ENCODE data around the gene ACOX2. TPM values are rescaled to one million over a fixed set of nuclear protein-coding genes. Genes with fewer than 3 reads are reported as not detected.

The ACOX2 gene
- total RNA-seq, 1 experiment from 2014 or later = 3.2 TPM

GRCh38 chr3:58576716-58577115 lies 39.7 kb upstream of the ACOX2 start:
- ChIA-PET CTCF (no interaction called here), POLR2A (no interaction called here)
- no TSS peak for BruUV-seq (replicated peaks)
- in situ Hi-C loops (cut with HindIII; ENCODE audit: low pct_unique_long_range_greater_than_20kb, low sequenced_read_pairs) = no loop called here
- Histone ChIP-seq H3K27ac (ENCODE audit: low read length) (no peak overlapping the region), H3K36me3 (ENCODE audit: control insufficient read depth, insufficient read depth, low read length) (no peaks in the 10 kb centered on the region), H3K27me3 (ENCODE audit: control insufficient read depth, insufficient read depth, low read length) (no peaks in the 10 kb centered on the region), H3K9me3 (ENCODE audit: control insufficient read depth, insufficient read depth, low read depth, low read length) (no peaks in the 10 kb centered on the region), H3K4me1 (ENCODE audit: control insufficient read depth, insufficient read depth, low read length) (no peaks in the 10 kb centered on the region; the same call in 1 of the 2 replicates), H3K4me3 (ENCODE audit: low read depth in 2 of 2, low read length in 2 of 2) (no peak overlapping the region)
- ATAC-seq (no peak), DNase-seq (ENCODE audit: low read depth, low spot score) (no peak)
- intact Hi-C loops (cut with micrococcal nuclease; ENCODE audit: unreplicated experiment) = no loop called here
- TF ChIP-seq TCF7L2 (IDR thresholded peaks at IDR 0.05; ENCODE audit: low read depth, low read length) (no peak), REST (IDR thresholded peaks at IDR 0.05; ENCODE audit: insufficient read depth in 1 of 2, low read depth in 2 of 2, low read length in 1 of 2) (no peak), POLR2AphosphoS5 (IDR thresholded peaks at IDR 0.05; ENCODE audit: low read depth, low read length) (no peak), SIN3A (IDR thresholded peaks at IDR 0.05; ENCODE audit: borderline replicate concordance, insufficient read depth, low read depth, low read length) (no peak)
- TF ChIP-seq, protein P1, sequence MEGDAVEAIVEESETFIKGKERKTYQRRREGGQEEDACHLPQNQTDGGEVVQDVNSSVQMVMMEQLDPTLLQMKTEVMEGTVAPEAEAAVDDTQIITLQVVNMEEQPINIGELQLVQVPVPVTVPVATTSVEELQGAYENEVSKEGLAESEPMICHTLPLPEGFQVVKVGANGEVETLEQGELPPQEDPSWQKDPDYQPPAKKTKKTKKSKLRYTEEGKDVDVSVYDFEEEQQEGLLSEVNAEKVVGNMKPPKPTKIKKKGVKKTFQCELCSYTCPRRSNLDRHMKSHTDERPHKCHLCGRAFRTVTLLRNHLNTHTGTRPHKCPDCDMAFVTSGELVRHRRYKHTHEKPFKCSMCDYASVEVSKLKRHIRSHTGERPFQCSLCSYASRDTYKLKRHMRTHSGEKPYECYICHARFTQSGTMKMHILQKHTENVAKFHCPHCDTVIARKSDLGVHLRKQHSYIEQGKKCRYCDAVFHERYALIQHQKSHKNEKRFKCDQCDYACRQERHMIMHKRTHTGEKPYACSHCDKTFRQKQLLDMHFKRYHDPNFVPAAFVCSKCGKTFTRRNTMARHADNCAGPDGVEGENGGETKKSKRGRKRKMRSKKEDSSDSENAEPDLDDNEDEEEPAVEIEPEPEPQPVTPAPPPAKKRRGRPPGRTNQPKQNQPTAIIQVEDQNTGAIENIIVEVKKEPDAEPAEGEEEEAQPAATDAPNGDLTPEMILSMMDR (IDR thresholded peaks at IDR 0.05) = no peak

- no TSS peak for BruUV-seq (replicated peaks)
- no peak overlapping the region for H3K27ac ChIP-seq (ENCODE audit: low read length)
- H3K27me3 ChIP-seq (ENCODE audit: control insufficient read depth, insufficient read depth, low read length) = no peaks in the 10 kb centered on the region
- no peaks in the 10 kb centered on the region; the same call in 1 of the 2 replicates for H3K4me1 ChIP-seq (ENCODE audit: control insufficient read depth, insufficient read depth, low read length)
- H3K36me3 ChIP-seq (ENCODE audit: control insufficient read depth, insufficient read depth, low read length) = no peaks in the 10 kb centered on the region
- ChIA-PET CTCF (no interaction called here), POLR2A (no interaction called here)
- intact Hi-C loops (cut with micrococcal nuclease; ENCODE audit: unreplicated experiment) = no loop called here
- TF ChIP-seq, protein P1 (IDR thresholded peaks at IDR 0.05) = no peak
- no peak for TF ChIP-seq SIN3A (IDR thresholded peaks at IDR 0.05; ENCODE audit: borderline replicate concordance, insufficient read depth, low read depth, low read length)
- TF ChIP-seq TCF7L2 (IDR thresholded peaks at IDR 0.05; ENCODE audit: low read depth, low read length) = no peak
- TF ChIP-seq REST (IDR thresholded peaks at IDR 0.05; ENCODE audit: insufficient read depth in 1 of 2, low read depth in 2 of 2, low read length in 1 of 2) = no peak
- no peak for TF ChIP-seq POLR2AphosphoS5 (IDR thresholded peaks at IDR 0.05; ENCODE audit: low read depth, low read length)
- DNase-seq (ENCODE audit: low read depth, low spot score) (no peak), ATAC-seq (no peak)
- no peaks in the 10 kb centered on the region for H3K9me3 ChIP-seq (ENCODE audit: control insufficient read depth, insufficient read depth, low read depth, low read length)
- in situ Hi-C loops (cut with HindIII; ENCODE audit: low pct_unique_long_range_greater_than_20kb, low sequenced_read_pairs) = no loop called here
- no peak overlapping the region for H3K4me3 ChIP-seq (ENCODE audit: low read depth in 2 of 2, low read length in 2 of 2)
These were observed 39.1 kb upstream of the ACOX2 start for GRCh38 chr3:58575971-58576652.
